Brain pericyte (primary cell): ENCODE measurements around the gene KCNJ4.

Experiments used
- DNase-seq: peaks from one replicate; pipeline ENCODE4 v3.0.0-alpha.2; 2012; ENCODE audit warnings: low read depth, low spot score

The KCNJ4 gene

GRCh38 chr22:38431266-38432010, 23.6 kb downstream of the KCNJ4 start:
- no peak for DNase-seq

- no peak for DNase-seq
Measured at GRCh38 chr22:38429499-38430068, 25.4 kb downstream of the KCNJ4 start.

GRCh38 chr22:38428714-38429113, 26.3 kb downstream of the KCNJ4 start:
- no peak for DNase-seq

GRCh38 chr22:38427940-38428339, 27.1 kb downstream of the KCNJ4 start:
- no peak for DNase-seq

DNA sequence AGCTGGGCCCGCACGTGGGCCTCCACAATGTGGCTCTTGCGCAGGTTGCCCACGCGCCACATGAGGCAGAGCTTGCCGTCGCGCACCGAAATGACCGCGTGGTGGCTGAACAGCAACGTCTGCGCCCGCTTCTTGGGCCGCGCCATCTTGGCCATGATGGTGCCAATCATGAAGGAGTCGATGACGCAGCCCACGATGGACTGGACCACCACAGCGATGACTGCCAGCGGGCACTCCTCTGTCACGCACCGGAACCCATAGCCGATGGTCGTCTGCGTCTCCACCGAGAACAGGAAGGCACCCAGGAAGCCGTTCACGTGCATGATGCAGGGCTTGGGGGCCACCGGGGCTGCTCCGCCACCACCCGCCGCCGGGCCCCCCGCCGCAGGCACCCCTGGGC, 27.5 kb downstream of the KCNJ4 start:
- DNase-seq, result no peak

- DNase-seq, result no peak
Measured at GRCh38 chr22:38426628-38427027, 28.4 kb downstream of the KCNJ4 start.

- no peak for DNase-seq
Measured at GRCh38 chr22:38424525-38425080, 30.4 kb downstream of the KCNJ4 start.

DNA sequence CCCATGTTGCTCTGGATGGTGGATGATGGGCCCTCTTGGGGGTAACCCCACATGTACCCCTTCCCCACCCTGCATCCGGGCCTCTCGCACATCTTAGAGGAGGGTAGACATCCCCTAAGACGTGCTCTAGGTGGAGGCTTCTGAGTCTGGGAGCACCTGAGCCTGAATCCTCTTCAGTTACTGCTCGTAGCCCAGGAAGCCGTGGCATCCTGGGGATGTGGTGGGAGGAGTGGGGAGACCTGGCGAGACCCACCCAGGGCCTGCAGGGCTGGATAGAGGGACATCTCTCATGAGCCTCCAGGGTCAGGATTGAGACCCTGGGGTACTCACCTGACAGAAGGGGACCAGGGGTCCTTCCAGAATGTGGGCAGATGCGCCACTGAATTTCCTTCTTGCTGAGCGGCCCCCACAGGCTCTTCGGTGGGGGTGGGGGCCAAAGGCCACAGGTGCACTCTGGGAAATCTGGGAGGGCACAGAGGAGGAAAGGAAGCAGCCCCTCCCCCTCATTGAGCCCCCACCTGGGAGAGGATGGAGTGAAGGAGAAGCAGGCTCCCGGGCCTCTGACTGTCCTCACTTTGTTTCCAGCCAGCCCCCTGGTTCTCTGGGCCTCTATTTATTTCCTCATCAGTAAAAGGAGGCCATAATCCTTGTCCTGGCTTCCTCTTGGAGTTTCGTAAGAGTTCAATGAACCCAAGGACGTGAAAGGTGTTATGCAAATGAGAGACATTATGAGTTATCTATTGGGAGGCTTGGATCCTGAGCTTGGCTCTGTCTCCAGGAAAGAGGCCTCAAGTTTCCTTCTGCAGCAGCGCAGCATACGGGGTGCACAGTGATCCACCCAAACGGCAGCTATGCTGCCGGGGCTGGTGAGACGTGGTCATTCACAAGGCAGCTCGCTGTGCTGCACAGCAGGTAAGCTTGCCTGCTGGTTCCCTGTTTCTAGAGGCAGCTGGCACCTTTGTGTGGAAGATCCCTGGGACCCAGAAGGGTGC, 31.2 kb downstream of the KCNJ4 start:
- DNase-seq, result no peak

DNA sequence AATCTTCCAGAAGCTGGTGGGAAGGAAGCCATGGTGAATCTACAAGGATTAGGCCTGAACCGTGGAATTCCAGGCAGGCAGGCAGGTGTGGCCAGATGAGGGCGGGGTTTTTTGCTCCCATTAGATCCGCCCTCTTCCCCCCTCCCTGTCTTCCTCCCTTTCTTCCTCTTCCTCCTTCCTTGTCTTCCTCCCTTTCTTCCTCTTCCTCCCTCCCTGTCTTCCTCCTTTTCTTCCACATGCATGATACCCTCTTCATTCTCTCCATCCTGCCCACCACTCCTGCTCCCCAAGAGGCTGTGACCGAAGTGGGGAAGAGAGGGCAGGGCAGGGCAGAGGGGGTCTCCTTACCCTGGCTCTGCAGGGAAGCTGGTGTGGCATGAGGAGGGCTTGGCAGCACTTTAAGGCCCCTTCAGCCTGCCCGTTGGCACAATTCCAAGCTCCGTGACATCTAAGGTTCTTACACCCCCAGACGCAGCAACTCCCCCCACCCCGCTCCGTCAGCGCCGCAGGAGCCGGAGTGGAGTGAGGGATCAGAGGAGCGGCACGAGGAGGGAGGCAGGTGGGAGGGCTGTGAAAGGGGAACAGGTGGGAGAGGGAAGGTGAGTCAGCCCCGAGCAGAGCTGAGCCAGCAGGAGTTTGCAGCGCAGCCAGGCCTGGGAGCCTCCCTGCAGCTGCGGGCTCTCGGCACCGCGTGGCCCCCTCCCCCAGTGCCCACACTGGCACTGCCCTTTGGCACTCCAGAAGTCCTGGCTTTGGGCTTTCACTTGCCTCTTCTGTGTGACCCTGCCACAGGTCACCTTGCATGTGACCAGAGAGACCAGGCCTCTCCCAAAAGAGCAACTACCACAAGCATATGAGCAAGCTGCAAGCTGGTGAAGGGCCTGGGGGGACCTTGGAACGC, 32.1 kb downstream of the KCNJ4 start:
- DNase-seq, result no peak

DNA sequence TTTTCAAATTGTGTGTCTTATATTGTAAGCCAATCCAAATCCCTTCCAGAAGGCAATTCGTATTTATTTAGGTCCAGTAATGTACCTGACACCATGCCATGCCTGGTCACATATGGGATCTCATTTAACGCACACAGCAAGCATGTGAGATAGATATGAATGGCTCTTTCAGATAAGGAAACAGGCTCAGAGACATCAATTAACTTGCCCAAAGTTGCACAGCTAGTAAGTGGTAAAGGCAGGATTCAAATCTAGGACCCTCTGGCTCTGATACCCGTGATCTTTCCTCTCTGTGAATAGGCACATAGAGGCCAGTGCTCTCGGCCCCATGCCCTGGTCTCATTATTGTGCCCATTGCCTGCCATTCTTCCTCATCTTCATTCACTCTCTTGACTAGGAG, 34.3 kb downstream of the KCNJ4 start:
- DNase-seq, result no peak

GRCh38 chr22:38419858-38420160, 35.2 kb downstream of the KCNJ4 start:
- no peak for DNase-seq

GRCh38 chr22:38419121-38419857, 35.7 kb downstream of the KCNJ4 start:
- no peak for DNase-seq

DNA sequence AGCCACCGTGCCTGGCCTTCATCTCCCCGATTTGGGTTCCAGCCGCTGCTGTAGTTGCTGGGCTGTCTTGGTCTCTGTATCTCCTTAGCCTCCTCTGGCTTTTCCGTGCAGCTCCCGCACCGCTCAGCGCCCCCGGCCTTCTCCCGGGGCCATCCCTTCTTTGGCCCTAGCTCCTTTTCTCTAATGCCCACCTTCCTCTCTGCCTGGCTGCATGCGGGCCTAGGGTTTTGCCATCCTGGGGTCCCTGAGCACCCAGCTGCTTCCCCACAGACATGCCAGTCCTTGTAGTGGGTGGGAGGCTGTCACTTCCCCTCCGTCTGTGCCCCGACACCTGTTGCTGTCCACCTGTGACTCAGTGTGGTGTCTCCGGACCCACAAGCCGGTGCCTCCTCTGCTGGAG, 36.4 kb downstream of the KCNJ4 start:
- DNase-seq, result no peak

DNA sequence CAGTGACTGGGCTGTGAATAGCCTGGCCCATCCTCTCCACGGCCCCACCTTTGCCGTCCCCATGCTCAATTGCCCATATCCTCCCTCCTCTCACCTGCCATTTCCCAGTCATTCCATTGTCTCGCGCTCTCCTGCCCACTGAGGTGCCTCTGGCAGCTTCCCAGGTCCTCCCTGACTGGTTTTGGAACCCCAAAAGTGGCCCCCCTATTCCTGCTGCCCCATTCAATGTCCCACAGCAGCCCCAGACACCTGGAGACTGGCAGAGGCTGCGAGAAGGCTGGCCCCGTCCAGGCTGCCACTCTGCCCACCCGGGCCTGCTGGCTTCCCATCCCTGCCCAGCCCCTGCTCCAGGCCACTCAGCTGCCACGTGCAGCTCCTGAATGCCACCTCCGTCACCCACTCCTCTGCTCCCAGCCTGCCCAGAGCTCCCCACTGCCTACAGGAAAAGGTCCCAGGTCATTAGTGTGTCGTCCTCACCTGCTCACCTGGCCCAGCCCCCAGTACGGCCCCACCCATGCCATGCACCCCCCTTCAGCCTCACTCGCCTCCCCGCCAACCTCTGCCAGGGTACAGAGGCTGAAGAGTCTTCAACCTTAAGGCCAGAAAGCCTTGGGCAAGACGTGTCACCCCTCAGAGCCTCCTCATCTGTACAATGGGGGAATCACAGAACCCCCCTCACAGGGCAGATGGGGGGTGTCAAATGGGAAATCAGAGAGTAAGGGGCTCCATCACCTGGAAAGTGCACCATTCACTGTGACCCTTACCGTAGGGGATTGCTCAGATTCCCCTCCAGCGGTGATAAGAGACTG, 37.5 kb downstream of the KCNJ4 start:
- no peak for DNase-seq

DNA sequence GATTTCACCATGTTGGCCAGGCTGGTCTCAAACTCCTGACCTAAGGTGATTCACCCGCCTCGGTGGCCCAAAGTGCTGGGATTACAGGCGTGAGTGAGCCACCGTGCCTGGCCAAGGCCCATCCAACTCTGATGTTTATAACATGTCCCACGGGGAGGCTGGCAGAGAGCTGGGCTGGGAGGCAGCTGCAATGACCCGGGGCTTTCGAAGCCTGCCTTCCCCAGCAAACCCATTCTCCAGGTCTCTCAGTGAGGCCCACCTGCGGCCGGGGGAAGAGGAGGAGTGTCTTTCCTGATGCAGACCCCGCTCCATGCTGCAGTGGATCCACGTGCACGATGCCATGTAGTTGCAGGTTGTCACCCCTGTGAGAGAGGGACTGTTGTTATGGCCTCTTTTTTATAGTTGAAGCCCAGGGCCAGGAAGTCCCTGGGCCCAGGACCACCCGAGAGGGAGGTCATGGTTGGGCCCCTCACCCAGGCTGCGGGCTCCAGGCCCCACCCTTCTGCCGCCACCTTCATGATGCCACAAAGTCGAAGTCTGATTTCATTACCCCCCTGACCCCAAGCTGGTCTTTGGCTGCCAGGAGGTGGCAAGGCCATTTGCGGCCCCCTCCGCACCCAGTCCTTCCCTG, 38.3 kb downstream of the KCNJ4 start:
- DNase-seq, result no peak

GRCh38 chr22:38415561-38416321, 39.3 kb downstream of the KCNJ4 start:
- no peak for DNase-seq

- DNase-seq, result no peak
Measured at GRCh38 chr22:38415046-38415445, 40.0 kb downstream of the KCNJ4 start.

- no peak for DNase-seq
Measured at GRCh38 chr22:38414009-38414395, 41.0 kb downstream of the KCNJ4 start.
